Ectodermal cell (in vitro differentiated cells): ENCODE data around the gene TMEM126B.

Experiments used
- H3K27ac ChIP-seq: 2 replicates; pipeline ENCODE4 v1.7.0; 2013; ENCODE audit warnings: mild to moderate bottlenecking, low read depth, low read length; ENCODE audit not compliant: insufficient read depth, poor library complexity, severe bottlenecking
- H3K27me3 ChIP-seq: 2 replicates; pipeline ENCODE4 v1.7.0; 2013; ENCODE audit warnings: mild to moderate bottlenecking, low read length; ENCODE audit not compliant: insufficient read depth, control insufficient read depth, poor library complexity, severe bottlenecking
- H3K36me3 ChIP-seq: one replicate; pipeline ENCODE4 v1.7.0; 2013; ENCODE audit warnings: low read length; ENCODE audit not compliant: control insufficient read depth, insufficient read depth
- H3K4me1 ChIP-seq: one replicate; pipeline ENCODE4 v1.7.0; 2013; ENCODE audit warnings: low read length; ENCODE audit not compliant: control insufficient read depth, insufficient read depth
- H3K4me3 ChIP-seq: 2 replicates; pipeline ENCODE4 v1.7.0; 2013; ENCODE audit warnings: low read depth, low read length, control low read depth; ENCODE audit not compliant: insufficient read depth
- H3K9me3 ChIP-seq: 2 replicates; pipeline ENCODE4 v1.7.0; 2013; ENCODE audit warnings: mild to moderate bottlenecking, low read length, moderate library complexity; ENCODE audit not compliant: control insufficient read depth
- WGBS, 2 experiments: methylation state at CpG; one replicate each; pipeline ENCODE4 v1.1.7; 2013; ENCODE audit warnings: missing lambda C conversion rate in 2 of 2; 5-methylcytosine and 5-hydroxymethylcytosine counted together

Gene TMEM126B

DNA sequence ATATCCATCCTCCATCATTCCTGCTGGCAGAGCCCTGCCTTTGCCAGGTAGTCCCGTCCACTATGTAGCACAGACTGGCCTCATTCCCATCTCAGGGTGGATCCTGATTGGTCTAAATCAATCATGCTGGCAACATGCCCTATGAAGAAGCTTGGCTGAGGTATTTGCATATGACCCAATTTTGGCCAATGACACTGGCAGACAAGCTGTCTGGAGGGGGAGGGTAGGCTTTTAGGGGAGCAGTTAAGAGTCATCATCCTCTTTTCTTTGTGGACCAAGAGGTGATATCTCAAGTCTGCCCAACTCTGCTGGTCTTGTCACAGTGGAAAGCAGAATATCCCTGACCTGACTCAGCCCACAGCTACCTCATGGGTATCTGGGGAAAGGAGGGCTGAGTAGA lies 52.5 kb downstream of the TMEM126B start:
- 74 to 81% methylated on average over 1 of the region's 1 CpG for WGBS, 2 experiments
- Histone ChIP-seq H3K9me3 (no peaks in the 10 kb centered on the region), H3K36me3 (no peaks in the 10 kb centered on the region), H3K4me1 (peaks cover 2% of the 10 kb centered on the region), H3K27me3 (no peaks in the 10 kb centered on the region), H3K4me3 (no peak overlapping the region), H3K27ac (no peak overlapping the region)

DNA sequence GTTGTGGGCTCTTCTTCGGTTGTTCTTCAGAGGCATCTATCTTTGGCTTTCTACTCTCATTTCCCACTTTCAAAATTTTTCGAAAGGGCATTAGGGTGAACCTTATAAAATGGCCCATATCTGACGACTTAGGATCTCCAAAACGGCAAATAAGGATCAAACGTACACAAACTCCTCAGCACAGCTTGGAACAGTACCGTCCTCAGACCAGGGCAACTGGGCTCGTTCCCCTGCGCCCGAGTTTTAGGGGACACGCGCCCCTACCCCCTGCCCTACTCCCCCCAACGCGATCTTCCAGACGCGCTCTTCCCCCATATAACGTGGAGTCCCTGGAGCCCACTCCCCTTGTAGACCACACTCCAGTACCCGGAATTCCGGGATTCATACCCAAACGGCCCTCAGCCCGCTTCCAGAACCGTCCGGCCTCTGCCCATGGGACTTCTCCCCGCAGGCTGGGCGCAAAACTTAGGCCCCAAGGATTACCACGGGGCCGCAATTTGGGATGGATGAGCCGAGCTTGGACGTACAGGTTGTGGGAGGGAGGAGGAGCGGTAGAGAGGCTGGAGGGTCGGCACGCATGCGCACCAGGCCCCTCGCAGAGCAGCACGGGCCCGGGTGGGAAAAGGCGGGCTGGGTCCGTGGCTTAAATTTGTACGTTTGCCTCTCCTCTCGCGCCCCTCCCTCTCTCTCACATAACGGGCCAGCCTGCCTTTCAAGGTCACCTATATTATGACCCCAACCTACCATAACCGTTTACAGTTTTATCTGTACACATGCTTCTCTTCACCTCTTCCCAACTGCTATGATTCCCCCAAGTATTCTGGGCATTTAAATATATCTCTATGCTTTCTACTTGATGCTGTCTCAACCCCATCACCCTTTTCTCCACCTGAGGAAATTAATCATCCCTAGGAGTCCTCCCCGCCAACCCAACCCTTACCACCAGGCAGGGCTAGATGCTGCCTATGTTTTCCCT lies 54.2 kb downstream of the TMEM126B start:
- H3K9me3 ChIP-seq: no peaks in the 10 kb centered on the region
- H3K27me3 ChIP-seq: no peaks in the 10 kb centered on the region
- no peak overlapping the region for H3K27ac ChIP-seq
- no peak overlapping the region for H3K4me3 ChIP-seq
- H3K36me3 ChIP-seq: no peaks in the 10 kb centered on the region
- H3K4me1 ChIP-seq: peaks cover 2% of the 10 kb centered on the region
- WGBS, 2 experiments: 95 to 96% methylated on average over 42 to 43 of the region's 43 CpGs

DNA sequence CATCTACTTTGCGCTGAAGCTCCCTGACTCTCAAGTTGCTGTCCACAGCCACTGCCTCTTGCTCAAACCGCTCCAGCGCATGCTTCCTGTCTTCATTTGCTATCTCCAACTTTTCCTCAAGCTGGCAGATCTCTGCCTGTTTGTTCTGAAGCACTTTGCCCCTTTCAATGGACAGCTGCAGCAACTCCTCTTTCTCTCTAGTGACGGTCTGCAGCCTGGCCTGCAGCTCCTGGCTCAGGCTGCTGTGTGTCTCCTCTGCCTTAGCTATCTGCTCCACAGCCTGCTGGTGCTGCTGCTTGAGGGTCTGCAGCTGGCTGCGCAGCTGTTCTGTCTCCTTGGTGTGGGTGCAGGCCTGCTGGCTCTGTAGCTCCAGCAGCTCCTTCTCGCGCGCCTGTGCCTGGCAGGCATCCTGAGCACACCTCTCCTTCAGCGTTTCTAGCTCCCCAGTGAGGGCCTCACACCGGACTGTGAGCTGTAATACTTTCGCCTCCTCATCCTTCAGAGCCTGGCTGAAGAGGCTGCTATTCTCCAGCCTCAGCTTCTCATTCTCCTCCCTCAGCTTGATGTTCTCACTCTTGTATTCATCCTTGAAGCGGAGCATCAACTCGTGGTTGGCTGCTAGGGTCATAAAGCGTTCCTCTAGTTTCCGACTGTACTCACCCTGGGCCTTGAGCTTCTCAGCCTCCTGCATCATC lies 56.9 kb downstream of the TMEM126B start:
- WGBS, 2 experiments: 90 to 92% methylated on average over 15 of the region's 15 CpGs
- H3K27ac ChIP-seq: no peak overlapping the region

DNA sequence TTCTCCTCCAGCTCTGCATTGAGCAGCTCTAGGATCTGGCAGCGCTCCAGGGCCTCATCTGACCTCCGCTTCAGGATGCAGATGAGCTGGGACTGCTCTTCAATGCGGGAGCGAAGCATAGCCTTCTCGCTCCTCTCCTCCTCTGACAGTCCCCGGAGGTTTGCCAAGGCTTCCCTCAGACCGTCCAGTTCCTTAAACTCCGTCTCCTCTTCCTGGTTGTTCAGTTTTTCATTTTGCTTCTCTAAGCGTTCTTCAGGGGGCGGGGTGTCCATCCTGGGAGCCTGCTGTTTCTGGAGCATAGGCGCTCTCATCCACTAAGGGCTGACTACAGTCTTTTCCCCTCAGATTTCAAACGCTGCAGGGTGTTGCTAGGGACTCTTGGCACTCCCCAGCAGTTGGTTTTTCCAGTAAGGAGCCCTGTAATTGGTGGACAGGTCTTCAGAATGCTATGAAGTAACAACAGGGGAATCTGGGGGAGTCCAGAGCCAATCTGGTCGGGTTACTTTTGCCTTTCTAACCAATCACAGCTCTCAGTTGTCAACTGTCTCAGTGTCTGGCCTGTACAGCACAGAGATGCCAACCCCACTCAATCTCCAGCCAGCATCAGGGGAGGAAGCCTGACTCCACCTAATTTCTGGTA lies 57.5 kb downstream of the TMEM126B start, which contains the start of gene CCDC89:
TSS of gene CCDC89 (minus strand) at position 376 of the 640 bp plus-strand sequence. CDS start at position 311, 65 bp downstream.
- Histone ChIP-seq H3K36me3 (no peaks in the 10 kb centered on the region), H3K27ac (no peak within 1 kb of the TSS), H3K27me3 (no peaks in the 10 kb centered on the region), H3K9me3 (no peaks in the 10 kb centered on the region), H3K4me3 (no peak within 1 kb of the TSS), H3K4me1 (no peaks in the 10 kb centered on the region)
- WGBS, 2 experiments: 90 to 93% methylated on average over 13 of the region's 13 CpGs

More for the DNA sequence above, 56.9 kb downstream of the TMEM126B start:
- Histone ChIP-seq H3K4me1 (no peaks in the 10 kb centered on the region), H3K9me3 (no peaks in the 10 kb centered on the region), H3K4me3 (no peak overlapping the region), H3K27me3 (no peaks in the 10 kb centered on the region), H3K36me3 (no peaks in the 10 kb centered on the region)
